ENCODE measurements around the gene ITGA11.

The ITGA11 gene

GRCh38 chr15:68307131-68307928, 124.6 kb downstream of the ITGA11 start:
- DNase-seq: no peak

GRCh38 chr15:68305420-68305871, 126.5 kb downstream of the ITGA11 start:
- no peak for DNase-seq

GRCh38 chr15:68304589-68305337, 127.2 kb downstream of the ITGA11 start:
- no peak for DNase-seq

- DNase-seq: peak; percentile 76 to 86 (median 78)
Observed at GRCh38 chr15:68303560-68304436, 128.2 kb downstream of the ITGA11 start.

GRCh38 chr15:68303134-68303533, 128.8 kb downstream of the ITGA11 start:
- no peak for DNase-seq

GRCh38 chr15:68302729-68303128, 129.2 kb downstream of the ITGA11 start:
- no peak for DNase-seq

- peak; percentile 69 to 72 (median 72) for DNase-seq
Observed at GRCh38 chr15:68301301-68301700, 130.7 kb downstream of the ITGA11 start.

- DNase-seq: no peak
Observed at GRCh38 chr15:68300115-68300940, 131.6 kb downstream of the ITGA11 start.

GRCh38 chr15:68299436-68299835, 132.5 kb downstream of the ITGA11 start:
- no peak for DNase-seq

GRCh38 chr15:68298882-68299381, 133.0 kb downstream of the ITGA11 start:
- peak; percentile 72 to 84 (median 79) for DNase-seq

- no peak for DNase-seq
Observed at GRCh38 chr15:68298336-68298735, 133.6 kb downstream of the ITGA11 start.

GRCh38 chr15:68295014-68295805, 136.8 kb downstream of the ITGA11 start:
- DNase-seq: peak in 2 of 3 donors; percentile 20 to 28

GRCh38 chr15:68292967-68293366, 139.0 kb downstream of the ITGA11 start:
- DNase-seq: no peak

- DNase-seq: no peak
Observed at GRCh38 chr15:68292157-68292781, 139.7 kb downstream of the ITGA11 start.

- DNase-seq: no peak
Observed at GRCh38 chr15:68290715-68291114, 141.2 kb downstream of the ITGA11 start.

GRCh38 chr15:68289621-68290352, 142.2 kb downstream of the ITGA11 start:
- DNase-seq: no peak

- no peak for DNase-seq
Observed at GRCh38 chr15:68289057-68289456, 142.9 kb downstream of the ITGA11 start.

- no peak for DNase-seq
Observed at GRCh38 chr15:68286256-68286655, 145.7 kb downstream of the ITGA11 start.

GRCh38 chr15:68285259-68285980, 146.5 kb downstream of the ITGA11 start:
- DNase-seq: peak; percentile 28 to 62 (median 42)
